Lung microvascular endothelial cell (primary cell): ENCODE results near the gene FEZF2. TPM values are rescaled to one million over a fixed set of nuclear protein-coding genes. Genes with fewer than 3 reads are reported as not detected.

Experiments
- DNase-seq, 2 donors: peaks; one replicate each; pipeline versions ENCODE4 v3.0.0 to v3.0.0-alpha.2; 2010; ENCODE audit warnings: low read depth in 2 of 2
- total RNA-seq: library from RNA; depleted of rRNA; stranded (reverse); fragments of >200 nt; gene quantifications from 2 replicates; pipeline ENCODE4 v1.2.1, GENCODE V29; 2014

Gene FEZF2
- total RNA-seq, 1 donor from 2014 or later = not detected

- no peak for DNase-seq
Observed at GRCh38 chr3:62373714-62374333, 474 bp upstream of the FEZF2 start.

GRCh38 chr3:62372621-62373041, 719 bp downstream of the FEZF2 start:
- DNase-seq = no peak

GRCh38 chr3:62371720-62372591, 1.4 kb downstream of the FEZF2 start:
- DNase-seq = no peak

- no peak for DNase-seq
Observed at GRCh38 chr3:62370858-62371719, 2.3 kb downstream of the FEZF2 start.

- DNase-seq = no peak
Observed at GRCh38 chr3:62370112-62370857, 3.1 kb downstream of the FEZF2 start.

GRCh38 chr3:62369476-62369743, 3.9 kb downstream of the FEZF2 start:
- DNase-seq = no peak

- DNase-seq = no peak
Observed at GRCh38 chr3:62368705-62369475, 4.5 kb downstream of the FEZF2 start.

GRCh38 chr3:62368290-62368704, 5.1 kb downstream of the FEZF2 start:
- no peak for DNase-seq

GRCh38 chr3:62367763-62368195, 5.6 kb downstream of the FEZF2 start:
- DNase-seq = no peak

GRCh38 chr3:62366126-62366484, 7.2 kb downstream of the FEZF2 start:
- no peak for DNase-seq

- DNase-seq = no peak
Observed at GRCh38 chr3:62365391-62366125, 7.8 kb downstream of the FEZF2 start.

- DNase-seq = no peak
Observed at GRCh38 chr3:62364191-62364590, 9.2 kb downstream of the FEZF2 start.

- DNase-seq = no peak
Observed at GRCh38 chr3:62363275-62363674, 10.1 kb downstream of the FEZF2 start.

- no peak for DNase-seq
Observed at GRCh38 chr3:62361824-62362223, 11.5 kb downstream of the FEZF2 start.

GRCh38 chr3:62361261-62361660, 12.1 kb downstream of the FEZF2 start:
- DNase-seq = no peak

GRCh38 chr3:62359531-62359930, 13.8 kb downstream of the FEZF2 start:
- no peak for DNase-seq

GRCh38 chr3:62356356-62356755, 17.0 kb downstream of the FEZF2 start:
- DNase-seq = no peak

GRCh38 chr3:62355703-62356102, 17.6 kb downstream of the FEZF2 start:
- no peak for DNase-seq

- DNase-seq = no peak
Observed at GRCh38 chr3:62343755-62344154, 29.6 kb downstream of the FEZF2 start.

GRCh38 chr3:62335196-62335595, 38.2 kb downstream of the FEZF2 start:
- no peak for DNase-seq
